ENCODE data around the gene MUC16. TPM values are rescaled to one million over a fixed set of nuclear protein-coding genes. Genes with fewer than 3 reads are reported as not detected.

The MUC16 gene
- total and polyA plus RNA-seq, 4 experiments from 2014 or later = not detected

Other genes with a start within 250 kb of the MUC16 start
- gene ZNF558, start 178.1 kb downstream of the MUC16 start, total RNA-seq = 10 to 100 TPM; 44.6 to 45.3 TPM
- 10 to 100 TPM in 1 of 2 donors, 1 to 10 TPM in 1; 7.4 to 10.6 TPM for gene ZNF558, start 178.1 kb downstream of the MUC16 start, polyA plus RNA-seq
- gene MBD3L1, start 178.0 kb downstream of the MUC16 start, total RNA-seq = not detected
- gene MBD3L1, start 178.0 kb downstream of the MUC16 start, polyA plus RNA-seq = not detected
- not detected for gene OR1M1, start 76.7 kb upstream of the MUC16 start, total RNA-seq
- gene OR1M1, start 76.7 kb upstream of the MUC16 start, polyA plus RNA-seq = not detected
- gene OR7G2, start 97.1 kb upstream of the MUC16 start, total RNA-seq = not detected
- not detected for gene OR7G2, start 97.1 kb upstream of the MUC16 start, polyA plus RNA-seq
- gene OR7G1, start 105.4 kb upstream of the MUC16 start, total RNA-seq = not detected
- gene OR7G1, start 105.4 kb upstream of the MUC16 start, polyA plus RNA-seq = not detected
- gene OR7G3, start 116.5 kb upstream of the MUC16 start, total RNA-seq = not detected
- not detected for gene OR7G3, start 116.5 kb upstream of the MUC16 start, polyA plus RNA-seq
- gene ZNF317, start 130.0 kb upstream of the MUC16 start, total RNA-seq = 10 to 100 TPM; 52.1 to 52.4 TPM
- 10 to 100 TPM; 25.1 to 49.4 TPM for gene ZNF317, start 130.0 kb upstream of the MUC16 start, polyA plus RNA-seq
- gene OR7D2, start 168.6 kb upstream of the MUC16 start, total RNA-seq = not detected
- gene OR7D2, start 168.6 kb upstream of the MUC16 start, polyA plus RNA-seq = under 1 TPM in 1 of 2 donors, not detected in 1; 0.15 TPM
- not detected for gene OR7D4, start 209.2 kb upstream of the MUC16 start, total RNA-seq
- gene OR7D4, start 209.2 kb upstream of the MUC16 start, polyA plus RNA-seq = not detected
- gene OR7E24, start 240.5 kb upstream of the MUC16 start, total RNA-seq = not detected
- gene OR7E24, start 240.5 kb upstream of the MUC16 start, polyA plus RNA-seq = not detected

Data from CD4-positive, alpha-beta memory T cell (primary cell).